Activated naive CD4-positive, alpha-beta T cell treated with Interleukin-2 at 50 U/mL for 16 hours (primary cell): ENCODE measurements around the gene ANXA1.
A peak's percentile ranks its signal among the peaks of the same experiment; 100 is the strongest.

Source experiments
- DNase-seq: peaks from one replicate; pipeline ENCODE4 v3.0.0-alpha.2; 2020

Gene ANXA1, protein sequence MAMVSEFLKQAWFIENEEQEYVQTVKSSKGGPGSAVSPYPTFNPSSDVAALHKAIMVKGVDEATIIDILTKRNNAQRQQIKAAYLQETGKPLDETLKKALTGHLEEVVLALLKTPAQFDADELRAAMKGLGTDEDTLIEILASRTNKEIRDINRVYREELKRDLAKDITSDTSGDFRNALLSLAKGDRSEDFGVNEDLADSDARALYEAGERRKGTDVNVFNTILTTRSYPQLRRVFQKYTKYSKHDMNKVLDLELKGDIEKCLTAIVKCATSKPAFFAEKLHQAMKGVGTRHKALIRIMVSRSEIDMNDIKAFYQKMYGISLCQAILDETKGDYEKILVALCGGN

GRCh38 chr9:73151653-73152542, at the start of gene ANXA1:
Gene ANXA1 (plus strand): TSS chr9:73151865. CDS start chr9:73158536, 6,671 bp downstream.
- DNase-seq = no peak

- DNase-seq = no peak
These were observed 47.3 kb upstream of the ANXA1 start for GRCh38 chr9:73104342-73104741.

DNA sequence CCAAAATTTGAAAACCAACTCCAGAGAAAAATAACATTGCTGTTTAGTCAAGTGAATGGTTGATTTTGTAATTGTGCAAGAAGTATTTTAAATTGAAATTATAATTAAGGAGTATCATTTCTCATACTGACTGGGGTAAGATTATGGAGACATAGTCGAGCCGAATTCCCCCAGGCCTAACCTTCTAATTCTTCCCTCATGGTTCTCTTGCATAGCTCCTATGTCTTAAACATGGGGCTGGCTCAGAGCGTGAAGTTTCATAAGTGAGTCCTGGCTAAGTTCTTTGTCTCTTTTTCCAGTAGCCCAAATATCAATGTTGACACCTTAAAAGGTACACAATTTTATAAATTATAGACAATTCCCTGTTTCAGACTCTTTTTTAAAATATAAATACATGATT, 46.7 kb upstream of the ANXA1 start:
- no peak for DNase-seq

- peak; percentile 65 for DNase-seq
These were observed 44.1 kb upstream of the ANXA1 start for GRCh38 chr9:73107489-73108069.

GRCh38 chr9:73114058-73114457, 37.6 kb upstream of the ANXA1 start:
- DNase-seq = no peak

GRCh38 chr9:73114958-73115357, 36.7 kb upstream of the ANXA1 start:
- no peak for DNase-seq

DNA sequence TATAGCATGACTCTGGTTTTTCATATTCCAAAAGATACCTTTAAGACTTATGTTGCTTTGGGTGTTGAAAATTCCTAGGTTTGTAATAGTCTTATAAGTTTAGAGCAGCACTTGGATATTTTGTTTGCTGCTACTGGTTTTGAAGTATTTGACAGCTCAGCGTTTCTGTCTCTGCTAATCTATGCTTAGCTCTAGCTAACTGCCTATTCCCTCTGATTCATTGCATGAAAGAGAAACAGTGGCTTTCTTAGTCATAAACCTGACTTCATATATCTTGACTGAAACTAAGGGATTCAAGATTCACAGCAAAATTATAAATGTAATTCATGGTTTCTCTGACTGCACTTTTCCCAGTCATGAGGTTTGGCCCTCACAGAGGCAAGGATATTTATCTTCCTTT, 35.6 kb upstream of the ANXA1 start:
- DNase-seq = no peak

GRCh38 chr9:73116880-73117279, 34.8 kb upstream of the ANXA1 start:
- DNase-seq = no peak

GRCh38 chr9:73118286-73118685, 33.4 kb upstream of the ANXA1 start:
- DNase-seq = no peak

GRCh38 chr9:73118898-73119554, 32.6 kb upstream of the ANXA1 start:
- DNase-seq = no peak

DNA sequence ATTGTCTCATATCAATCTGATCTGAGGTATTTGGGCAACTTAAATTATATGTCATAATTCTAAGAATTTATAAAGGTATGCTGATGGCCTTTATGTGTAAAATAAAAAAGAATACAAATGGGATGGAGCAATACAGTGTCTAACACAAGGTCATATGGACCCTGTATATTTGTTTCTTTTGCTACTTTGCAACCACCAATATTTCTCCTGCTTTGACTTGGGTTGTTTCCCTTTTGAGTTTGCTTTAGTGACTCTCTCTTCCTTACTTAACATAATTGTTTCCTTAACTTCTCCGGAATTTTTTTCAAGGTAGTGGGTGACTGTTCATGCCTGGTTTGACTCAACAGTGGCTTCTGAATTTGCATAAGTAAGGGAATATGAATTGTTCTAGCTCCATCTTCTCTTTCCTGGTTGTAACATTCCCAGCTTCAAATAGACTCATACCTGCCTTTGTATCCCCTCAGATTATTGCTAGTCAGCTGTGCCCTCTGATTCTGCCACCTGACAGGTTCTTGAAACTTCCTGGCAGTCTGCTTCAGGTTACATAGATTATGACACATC, 30.2 kb upstream of the ANXA1 start:
- DNase-seq = no peak

DNA sequence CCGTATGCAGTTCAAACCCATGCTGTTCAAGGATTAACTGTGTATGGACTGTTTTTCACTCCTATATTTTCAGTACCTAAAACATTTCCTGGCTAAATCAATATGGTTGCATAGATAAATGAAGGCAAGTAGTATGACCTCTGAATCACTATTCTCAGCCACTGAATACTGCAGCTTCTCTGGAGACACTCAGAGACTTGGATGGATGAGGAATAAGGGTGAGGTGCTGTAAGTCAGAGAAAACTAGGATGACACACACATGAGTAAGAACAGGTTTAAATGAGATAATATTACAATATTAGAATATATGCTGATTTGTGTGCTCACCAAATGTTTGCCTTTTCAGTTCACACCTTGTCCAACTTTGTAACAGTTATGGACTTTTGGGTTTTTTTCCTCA, 26.0 kb upstream of the ANXA1 start:
- DNase-seq = no peak

- no peak for DNase-seq
These were observed 21.6 kb upstream of the ANXA1 start for GRCh38 chr9:73129941-73130685.

DNA sequence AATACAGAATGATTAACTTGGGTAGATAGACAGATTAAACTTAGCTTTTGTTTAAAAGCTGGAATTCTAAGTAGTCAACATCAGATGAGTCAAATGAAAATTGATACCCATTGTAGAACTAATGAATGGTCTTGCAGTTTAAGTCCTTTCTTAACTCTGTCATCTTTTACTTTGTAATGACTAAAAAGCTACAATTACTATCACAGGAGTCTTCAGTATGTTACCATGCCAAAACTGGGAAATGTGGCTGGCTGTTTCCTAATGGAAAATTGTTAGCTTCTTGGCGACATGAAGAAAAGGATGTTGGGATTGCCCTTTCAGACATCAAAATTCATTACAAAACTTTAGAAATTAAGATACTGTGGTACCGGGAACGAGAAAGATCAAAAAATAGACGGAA, 20.2 kb upstream of the ANXA1 start:
- DNase-seq = no peak

GRCh38 chr9:73132034-73132776, 19.5 kb upstream of the ANXA1 start:
- peak; percentile 70 for DNase-seq

DNA sequence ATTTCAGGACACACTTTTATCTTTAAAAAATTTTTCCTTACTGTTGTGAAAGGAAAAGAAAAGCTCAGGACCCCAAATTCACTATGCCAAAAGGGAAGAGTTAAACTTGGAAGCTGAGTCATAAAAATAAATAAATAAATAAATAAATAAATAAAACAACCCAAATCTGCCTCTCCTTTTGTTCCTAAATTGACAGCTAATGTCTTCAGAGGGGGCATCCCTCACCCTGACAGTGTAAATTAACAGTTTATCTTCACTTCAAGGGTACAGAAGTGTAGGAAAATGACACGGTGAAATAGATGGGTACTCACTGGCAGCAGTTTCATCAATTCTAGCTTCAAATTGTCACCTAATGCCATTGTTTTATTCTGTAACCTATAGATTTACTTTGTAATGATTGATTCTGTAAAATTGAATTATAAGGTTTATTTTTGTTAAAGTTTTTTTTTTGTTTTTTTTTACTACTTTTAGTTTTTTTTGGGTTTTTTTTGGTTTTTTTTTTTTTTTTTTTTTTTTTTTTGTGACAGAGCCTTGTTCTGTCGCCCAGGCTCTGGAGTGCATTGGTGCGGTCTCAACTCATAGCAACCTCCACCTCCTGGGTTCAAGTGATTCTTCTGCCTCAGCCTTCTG, 18.5 kb upstream of the ANXA1 start:
- no peak for DNase-seq

DNA sequence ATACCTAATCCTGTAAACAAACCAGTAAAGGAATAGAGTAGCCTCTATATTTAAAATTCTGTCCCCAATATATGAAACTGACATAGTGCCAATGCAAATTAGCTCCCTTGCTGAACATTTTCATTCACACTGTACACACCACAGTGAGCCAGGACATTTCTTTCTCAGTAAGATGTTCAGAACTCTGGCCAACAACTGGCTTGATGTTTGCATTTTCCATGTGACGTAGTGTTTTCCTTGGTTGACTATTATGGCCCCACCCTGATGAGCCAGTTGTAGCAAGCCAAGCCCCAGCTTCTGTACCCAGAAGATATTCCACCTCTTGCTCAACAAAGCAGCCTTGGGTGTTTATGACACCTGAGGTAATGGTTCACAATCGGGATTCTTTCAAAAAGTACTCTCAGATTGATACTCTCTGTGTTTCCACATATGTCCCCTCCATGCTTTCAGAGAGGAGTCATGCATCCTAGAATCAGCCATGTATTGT, 17.7 kb upstream of the ANXA1 start:
- DNase-seq = no peak

- no peak for DNase-seq
These were observed 16.3 kb upstream of the ANXA1 start for GRCh38 chr9:73135394-73135793.

- no peak for DNase-seq
These were observed 14.3 kb upstream of the ANXA1 start for GRCh38 chr9:73137286-73137899.

DNA sequence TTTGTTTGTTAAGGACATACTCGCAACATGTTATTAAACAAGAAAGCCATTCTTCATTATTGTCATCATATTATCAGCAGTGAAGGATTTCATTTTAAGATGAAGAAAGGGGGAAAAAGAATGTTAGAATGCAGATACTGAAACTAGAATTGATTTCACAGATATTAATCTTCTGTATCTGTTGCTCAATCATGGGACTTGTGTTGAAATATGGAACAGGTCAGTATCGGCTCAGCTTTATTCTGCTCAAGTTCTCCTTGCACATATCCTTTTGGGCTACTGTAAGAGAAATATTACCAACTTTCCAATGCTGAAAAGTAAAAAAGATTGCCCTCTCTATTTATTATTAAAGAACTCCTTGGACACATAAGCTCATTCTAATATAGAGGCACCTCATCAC, 13.8 kb upstream of the ANXA1 start:
- no peak for DNase-seq
